IMR-90 (cell line): ENCODE results near the gene LPIN1. TPM values are rescaled to one million over a fixed set of nuclear protein-coding genes. Genes with fewer than 3 reads are reported as not detected.
A peak's percentile ranks its signal among the peaks of the same experiment; 100 is the strongest.

Source experiments
- ATAC-seq: fragments of 200-7000 bp; cut with Tn5 transposase; 2 replicates; pipeline ENCODE4 v1.9.1; 2020; ENCODE audit warnings: low read depth, mild to moderate bottlenecking, moderate library complexity
- BruUV-seq: library from RNA; stranded (reverse); fragments of 400-500 nt; replicated peaks from 2 replicates; lab custom pipeline; 2021; lab: Mats Ljungman, UMichigan
- CTCF ChIA-PET: fragments of 300-600 bp; formaldehyde crosslinking; extraction: SDS; loops from one replicate; lab custom pipeline; 2021; ENCODE audit warnings: antibody characterized with exemption; lab: Yijun Ruan, JAX
- POLR2A ChIA-PET: fragments of 300-600 bp; sonication (Branson Sonifier 250); formaldehyde crosslinking; loops from one replicate; lab custom pipeline; 2022; ENCODE audit warnings: antibody characterized with exemption; ENCODE audit not compliant: unreplicated experiment; lab: Charles Lee
- DNase-seq: peaks from one replicate; pipeline ENCODE4 v3.0.0; 2013
- H2AFZ ChIP-seq: replicated peaks from 2 replicates; pipeline ENCODE3; 2013; ENCODE audit warnings: low read length, mild to moderate bottlenecking; ENCODE audit not compliant: poor library complexity
- H2AK5ac ChIP-seq: 2 replicates; pipeline ENCODE4 v1.6.1; 2013; ENCODE audit warnings: low read depth, low read length, inconsistent platforms
- H2AK9ac ChIP-seq: replicated peaks from 2 replicates; pipeline ENCODE3; 2013; ENCODE audit warnings: mild to moderate bottlenecking, low read depth, low read length, moderate library complexity; ENCODE audit not compliant: poor library complexity
- H2BK120ac ChIP-seq: 2 replicates; pipeline ENCODE4 v1.6.1; 2013; ENCODE audit warnings: low read depth, low read length, inconsistent platforms
- H2BK15ac ChIP-seq: 3 replicates; pipeline ENCODE4 v1.6.1; 2013; ENCODE audit warnings: low read depth, low read length, inconsistent platforms
- H2BK20ac ChIP-seq: 2 replicates; pipeline ENCODE4 v1.6.1; 2013; ENCODE audit warnings: low read depth, mild to moderate bottlenecking, inconsistent platforms, low read length, moderate library complexity
- H2BK5ac ChIP-seq: 2 replicates; pipeline ENCODE4 v1.6.1; 2013; ENCODE audit warnings: mild to moderate bottlenecking, low read depth, low read length, inconsistent platforms; ENCODE audit not compliant: poor library complexity, severe bottlenecking
- H3K14ac ChIP-seq: replicated peaks from 2 replicates; pipeline ENCODE4 v1.6.1; 2013; ENCODE audit warnings: low read depth, low read length, inconsistent platforms
- H3K18ac ChIP-seq: 2 replicates; pipeline ENCODE4 v1.6.1; 2013; ENCODE audit warnings: low read depth, low read length, control low read depth
- H3K23ac ChIP-seq: 2 replicates; pipeline ENCODE4 v1.6.1; 2013; ENCODE audit warnings: low read depth, low read length, inconsistent platforms
- H3K27ac ChIP-seq: 2 replicates; pipeline ENCODE4 v1.5.1; 2013; ENCODE audit warnings: mild to moderate bottlenecking, control low read depth, low read length; ENCODE audit not compliant: insufficient read depth
- H3K27me3 ChIP-seq: 2 replicates; pipeline ENCODE4 v1.6.1; 2013; ENCODE audit warnings: low read length; ENCODE audit not compliant: control insufficient read depth, insufficient read depth
- H3K36me3 ChIP-seq: 2 replicates; pipeline ENCODE4 v1.6.1; 2013; ENCODE audit warnings: low read length, mixed read lengths; ENCODE audit not compliant: control insufficient read depth, insufficient read depth
- H3K4ac ChIP-seq: 2 replicates; pipeline ENCODE4 v1.6.1; 2013; ENCODE audit warnings: low read depth, low read length, inconsistent platforms
- H3K4me1 ChIP-seq: 2 replicates; pipeline ENCODE4 v1.6.1; 2013; ENCODE audit warnings: low read length, mixed read lengths; ENCODE audit not compliant: control insufficient read depth, insufficient read depth
- H3K4me2 ChIP-seq: 2 replicates; pipeline ENCODE4 v1.6.1; 2013; ENCODE audit warnings: low read depth, mild to moderate bottlenecking, control low read depth, low read length, moderate library complexity
- H3K4me3 ChIP-seq: 2 replicates; pipeline ENCODE4 v1.5.1; 2013; ENCODE audit warnings: low read depth, mild to moderate bottlenecking, control low read depth, low read length, moderate library complexity; ENCODE audit not compliant: insufficient read depth
- H3K56ac ChIP-seq: 2 replicates; pipeline ENCODE4 v1.6.1; 2013; ENCODE audit warnings: low read length, inconsistent platforms; ENCODE audit not compliant: insufficient read depth; ENCODE audit errors: extremely low read depth
- H3K79me1 ChIP-seq, 2 experiments: 2 replicates each; pipeline ENCODE4 v1.6.1; 2013; ENCODE audit warnings: low read length in 2 of 2, inconsistent platforms in 1 of 2, low read depth in 1 of 2
- H3K9ac ChIP-seq: 2 replicates; pipeline ENCODE4 v1.6.1; 2013; ENCODE audit warnings: low read depth, low read length, control low read depth
- H3K9me1 ChIP-seq: 2 replicates; pipeline ENCODE4 v1.6.1; 2013; ENCODE audit warnings: low read length, inconsistent platforms; ENCODE audit not compliant: insufficient read depth
- H3K9me3 ChIP-seq: 2 replicates; pipeline ENCODE4 v1.6.1; 2013; ENCODE audit warnings: low read length; ENCODE audit not compliant: control insufficient read depth, insufficient read depth
- H4K20me1 ChIP-seq: 2 replicates; pipeline ENCODE4 v1.6.1; 2013; ENCODE audit warnings: low read length, inconsistent platforms; ENCODE audit not compliant: insufficient read depth
- H4K5ac ChIP-seq: 2 replicates; pipeline ENCODE4 v1.6.1; 2013; ENCODE audit warnings: mild to moderate bottlenecking, low read depth, low read length, control low read depth
- H4K8ac ChIP-seq, 2 experiments: 2 replicates each; pipeline ENCODE4 v1.6.1; 2013; ENCODE audit warnings: low read depth in 2 of 2, low read length in 2 of 2, control low read depth in 1 of 2, inconsistent platforms in 1 of 2
- H4K91ac ChIP-seq: 2 replicates; pipeline ENCODE4 v1.6.1; 2013; ENCODE audit warnings: low read depth, low read length, inconsistent platforms; ENCODE audit not compliant: insufficient read depth
- CEBPB ChIP-seq: IDR thresholded peaks from 2 replicates; pipeline ENCODE4 v1.6.1; 2012; ENCODE audit warnings: low read depth, low read length, improper control_type of control experiment
- RCOR1 ChIP-seq: IDR thresholded peaks from 2 replicates; pipeline ENCODE4 v1.6.1; 2012; ENCODE audit warnings: mild to moderate bottlenecking, low read length, improper control_type of control experiment; ENCODE audit not compliant: insufficient replicate concordance
- WGBS, 2 experiments: methylation state at CpG; one replicate each; pipeline versions ENCODE4 v1.1.5 to v1.1.7; 2013; ENCODE audit warnings: missing lambda C conversion rate in 2 of 2; ENCODE audit not compliant: insufficient read length in 1 of 2; ENCODE audit errors: extremely low coverage in 2 of 2; 5-methylcytosine and 5-hydroxymethylcytosine counted together
- dilution Hi-C: fragments of 300-500 bp; cut with HindIII; formaldehyde crosslinking; loops from one replicate; pipeline ENCODE4 v1.14.3; 2018; ENCODE audit warnings: low sequenced_read_pairs; ENCODE audit not compliant: unreplicated experiment
- in situ Hi-C: fragments of 300-500 bp; cut with MboI; formaldehyde crosslinking; loops from 3 replicates; pipeline ENCODE4 v1.14.3; 2019; ENCODE audit warnings: low sequenced_read_pairs, inconsistent platforms, mixed read lengths
- intact Hi-C: fragments of 100-400 bp; cut with micrococcal nuclease; formaldehyde crosslinking; loops from 2 replicates; pipeline ENCODE4 v1.10.0; 2022
- polyA plus RNA-seq, 3 experiments: library from polyadenylated mRNA; depleted of rRNA; stranded (reverse); fragments of >200 nt; gene quantifications; 2 replicates each; pipeline ENCODE4 v1.2.3, GENCODE V29; 2012; ENCODE audit warnings: low replicate concordance in 1 of 3
- total RNA-seq: library from RNA; depleted of rRNA; stranded (reverse); fragments of >200 nt; gene quantifications from 2 replicates; pipeline ENCODE4 v1.2.3, GENCODE V29; 2012

LPIN1 gene
- total and polyA plus RNA-seq, 2 of the 4 experiments (the other 2 are of a cell fraction): 21.3 to 25.1 TPM

DNA sequence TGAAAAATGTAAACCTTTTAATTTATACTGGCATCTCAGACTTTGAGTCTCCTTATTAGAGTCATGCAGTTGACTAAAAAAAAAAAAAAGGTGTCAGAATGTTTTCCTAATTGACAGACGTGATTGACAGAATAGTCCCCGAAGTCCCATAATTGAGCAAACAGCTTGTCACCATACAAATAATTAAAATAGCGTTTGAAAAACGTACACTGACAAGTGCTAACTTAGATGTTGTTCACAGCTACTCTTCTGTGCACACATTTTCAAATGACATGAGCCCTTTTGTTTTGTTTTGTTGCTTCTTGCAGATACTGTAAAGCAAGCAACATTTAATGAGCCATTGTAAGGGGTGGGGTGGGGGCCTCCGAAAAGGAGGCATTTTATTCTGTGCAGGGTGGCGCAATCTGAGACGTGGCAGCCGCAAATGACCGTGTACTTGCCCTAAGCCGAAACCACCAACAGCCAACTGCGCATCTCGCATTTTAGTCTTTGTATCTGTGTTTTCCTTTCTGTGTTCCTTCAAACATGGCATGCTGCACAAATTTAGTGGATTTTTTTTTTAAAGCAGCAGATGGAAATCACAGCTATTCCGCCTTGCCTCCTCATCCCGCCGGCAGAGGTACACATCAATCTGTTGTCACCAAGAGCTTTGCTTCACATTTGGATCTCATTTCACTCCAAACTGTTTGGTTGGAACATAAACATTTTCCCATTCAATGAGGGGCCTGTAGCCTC, 52.4 kb downstream of the LPIN1 start:
- H3K14ac ChIP-seq: no peak overlapping the region
- H3K9me1 ChIP-seq: peaks cover 4% of the 10 kb centered on the region
- H2BK15ac ChIP-seq: no peak overlapping the region
- dilution Hi-C loops (no loop called here), intact Hi-C loops (no loop called here), in situ Hi-C loops (no loop called here)
- H3K56ac ChIP-seq: no peak overlapping the region
- ATAC-seq (no peak), DNase-seq (no peak)
- no peaks in the 10 kb centered on the region for H4K20me1 ChIP-seq
- no peak overlapping the region for H2AK9ac ChIP-seq
- TF ChIP-seq CEBPB: 0 out of 2 replicates have a peak, but pooled peaks have one; percentile 3
- TF ChIP-seq RCOR1: no peak
- no TSS peak for BruUV-seq
- H3K9me3 ChIP-seq: no peaks in the 10 kb centered on the region
- H2BK120ac ChIP-seq: no peak overlapping the region
- ChIA-PET CTCF (interaction anchor here (0.6 kb wide), 2 partner anchors 310 to 1167 kb away, joined by 4 read pairs; no protein-coding TSS in a partner anchor), POLR2A (no interaction called here)
- no peaks in the 10 kb centered on the region for H3K79me1 ChIP-seq
- H3K36me3 ChIP-seq: peaks cover 43% of the 10 kb centered on the region
- no peak overlapping the region for H3K27ac ChIP-seq
- no peak overlapping the region for H2AK5ac ChIP-seq
- H3K4ac ChIP-seq: no peak overlapping the region
- no peak overlapping the region for H2AFZ ChIP-seq
- H4K5ac ChIP-seq: no peak overlapping the region
- H3K4me1 ChIP-seq: no peaks in the 10 kb centered on the region; the same call in 1 of the 2 replicates
- H3K4me3 ChIP-seq: no peak overlapping the region
- H2BK5ac ChIP-seq: no peak overlapping the region
- no peak overlapping the region for H3K18ac ChIP-seq
- whole genome bisulfite sequencing, 2 experiments: 70% methylated on average over 2 of the region's 15 CpGs; no CpG with 5 or more reads in 1 of the 2 experiments
- H3K4me2 ChIP-seq: no peak overlapping the region
- H2BK20ac ChIP-seq: no peak overlapping the region
- H4K91ac ChIP-seq: no peak overlapping the region
- H3K27me3 ChIP-seq: no peaks in the 10 kb centered on the region
- no peak overlapping the region for H4K8ac ChIP-seq
- no peak overlapping the region for H3K23ac ChIP-seq
- no peak overlapping the region for H3K9ac ChIP-seq
